ENCODE results near the gene CYFIP2.

CYFIP2 gene

DNA sequence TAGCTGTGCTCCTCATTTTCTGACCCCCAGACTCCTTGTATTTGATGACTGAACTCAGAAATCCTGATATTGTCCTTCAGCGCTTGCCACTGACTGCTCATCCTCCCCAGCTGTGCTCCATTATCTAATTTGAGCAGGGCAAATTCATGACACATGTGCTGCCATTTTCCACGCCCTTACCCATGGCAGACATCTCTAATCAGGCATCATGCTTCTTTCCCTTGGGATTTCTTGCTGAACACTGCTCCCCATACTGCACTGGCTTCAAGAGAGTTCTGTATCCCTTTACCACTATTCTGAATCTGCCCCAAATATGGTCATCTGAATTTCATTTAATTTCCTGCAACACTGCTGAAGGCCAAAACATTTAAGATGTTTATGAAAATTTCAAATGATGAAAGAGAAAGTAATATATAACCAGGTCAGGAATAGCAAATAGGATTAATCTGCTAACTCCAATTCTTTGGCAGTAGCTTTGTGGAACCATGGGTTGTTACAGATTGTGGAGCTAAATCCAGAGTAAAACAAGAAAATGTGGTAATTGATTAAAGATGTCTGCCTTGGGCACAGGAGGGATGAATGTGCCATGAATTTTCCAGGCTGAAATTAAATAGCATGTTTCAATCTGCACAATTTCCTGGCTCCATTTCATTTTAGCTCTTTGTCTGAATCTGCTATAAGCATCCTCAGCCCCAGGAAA, 93.6 kb downstream of the CYFIP2 start:
- Histone ChIP-seq H3K27me3 (ENCODE audit: insufficient read depth, poor library complexity, severe bottlenecking) (no peaks in the 10 kb centered on the region), H3K4me3 (replicated peaks; ENCODE audit: insufficient read depth, low read length) (no peak overlapping the region), H3K27ac (replicated peaks) (no peak overlapping the region)
- no peak for DNase-seq (ENCODE audit: low read depth in 1 of 2, low spot score in 1 of 2)
- TF ChIP-seq POLR2AphosphoS5 (IDR thresholded peaks at IDR 0.05; ENCODE audit: low read depth) (no peak), GABPA (IDR thresholded peaks at IDR 0.05; ENCODE audit: low read depth) (no peak), SPI1 (IDR thresholded peaks at IDR 0.05; ENCODE audit: borderline replicate concordance, low read depth) (no peak)
- TF ChIP-seq, protein P1, sequence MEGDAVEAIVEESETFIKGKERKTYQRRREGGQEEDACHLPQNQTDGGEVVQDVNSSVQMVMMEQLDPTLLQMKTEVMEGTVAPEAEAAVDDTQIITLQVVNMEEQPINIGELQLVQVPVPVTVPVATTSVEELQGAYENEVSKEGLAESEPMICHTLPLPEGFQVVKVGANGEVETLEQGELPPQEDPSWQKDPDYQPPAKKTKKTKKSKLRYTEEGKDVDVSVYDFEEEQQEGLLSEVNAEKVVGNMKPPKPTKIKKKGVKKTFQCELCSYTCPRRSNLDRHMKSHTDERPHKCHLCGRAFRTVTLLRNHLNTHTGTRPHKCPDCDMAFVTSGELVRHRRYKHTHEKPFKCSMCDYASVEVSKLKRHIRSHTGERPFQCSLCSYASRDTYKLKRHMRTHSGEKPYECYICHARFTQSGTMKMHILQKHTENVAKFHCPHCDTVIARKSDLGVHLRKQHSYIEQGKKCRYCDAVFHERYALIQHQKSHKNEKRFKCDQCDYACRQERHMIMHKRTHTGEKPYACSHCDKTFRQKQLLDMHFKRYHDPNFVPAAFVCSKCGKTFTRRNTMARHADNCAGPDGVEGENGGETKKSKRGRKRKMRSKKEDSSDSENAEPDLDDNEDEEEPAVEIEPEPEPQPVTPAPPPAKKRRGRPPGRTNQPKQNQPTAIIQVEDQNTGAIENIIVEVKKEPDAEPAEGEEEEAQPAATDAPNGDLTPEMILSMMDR (IDR thresholded peaks at IDR 0.05; ENCODE audit: insufficient read depth, low read length) = no peak
- TF ChIP-seq, protein P2, sequence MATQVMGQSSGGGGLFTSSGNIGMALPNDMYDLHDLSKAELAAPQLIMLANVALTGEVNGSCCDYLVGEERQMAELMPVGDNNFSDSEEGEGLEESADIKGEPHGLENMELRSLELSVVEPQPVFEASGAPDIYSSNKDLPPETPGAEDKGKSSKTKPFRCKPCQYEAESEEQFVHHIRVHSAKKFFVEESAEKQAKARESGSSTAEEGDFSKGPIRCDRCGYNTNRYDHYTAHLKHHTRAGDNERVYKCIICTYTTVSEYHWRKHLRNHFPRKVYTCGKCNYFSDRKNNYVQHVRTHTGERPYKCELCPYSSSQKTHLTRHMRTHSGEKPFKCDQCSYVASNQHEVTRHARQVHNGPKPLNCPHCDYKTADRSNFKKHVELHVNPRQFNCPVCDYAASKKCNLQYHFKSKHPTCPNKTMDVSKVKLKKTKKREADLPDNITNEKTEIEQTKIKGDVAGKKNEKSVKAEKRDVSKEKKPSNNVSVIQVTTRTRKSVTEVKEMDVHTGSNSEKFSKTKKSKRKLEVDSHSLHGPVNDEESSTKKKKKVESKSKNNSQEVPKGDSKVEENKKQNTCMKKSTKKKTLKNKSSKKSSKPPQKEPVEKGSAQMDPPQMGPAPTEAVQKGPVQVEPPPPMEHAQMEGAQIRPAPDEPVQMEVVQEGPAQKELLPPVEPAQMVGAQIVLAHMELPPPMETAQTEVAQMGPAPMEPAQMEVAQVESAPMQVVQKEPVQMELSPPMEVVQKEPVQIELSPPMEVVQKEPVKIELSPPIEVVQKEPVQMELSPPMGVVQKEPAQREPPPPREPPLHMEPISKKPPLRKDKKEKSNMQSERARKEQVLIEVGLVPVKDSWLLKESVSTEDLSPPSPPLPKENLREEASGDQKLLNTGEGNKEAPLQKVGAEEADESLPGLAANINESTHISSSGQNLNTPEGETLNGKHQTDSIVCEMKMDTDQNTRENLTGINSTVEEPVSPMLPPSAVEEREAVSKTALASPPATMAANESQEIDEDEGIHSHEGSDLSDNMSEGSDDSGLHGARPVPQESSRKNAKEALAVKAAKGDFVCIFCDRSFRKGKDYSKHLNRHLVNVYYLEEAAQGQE (IDR thresholded peaks at IDR 0.05; ENCODE audit: insufficient replicate concordance, low read depth) = no peak

DNA sequence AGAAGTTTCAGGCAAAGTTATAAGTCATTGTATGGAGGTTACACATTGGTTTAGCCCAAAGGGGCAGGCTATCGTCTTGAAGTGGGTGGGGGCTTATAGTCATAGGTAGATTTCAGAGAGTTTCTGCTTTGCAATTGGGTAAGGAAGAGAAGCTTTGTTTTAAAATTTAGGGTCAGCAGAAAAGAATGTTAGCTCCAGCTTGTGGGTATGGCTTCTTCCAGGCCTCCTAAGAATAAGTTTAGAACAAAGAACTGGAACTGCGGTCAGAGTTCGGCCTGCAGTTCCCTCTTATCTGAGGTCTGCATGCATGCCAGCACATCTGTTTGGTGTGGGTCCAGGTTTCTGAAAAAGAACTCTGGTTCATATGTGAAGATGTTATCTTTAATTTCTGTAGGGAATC, 96.1 kb downstream of the CYFIP2 start:
- TF ChIP-seq, protein P1 (IDR thresholded peaks at IDR 0.05; ENCODE audit: insufficient read depth, low read length) = no peak
- TF ChIP-seq GABPA (IDR thresholded peaks at IDR 0.05; ENCODE audit: low read depth) = no peak

DNA sequence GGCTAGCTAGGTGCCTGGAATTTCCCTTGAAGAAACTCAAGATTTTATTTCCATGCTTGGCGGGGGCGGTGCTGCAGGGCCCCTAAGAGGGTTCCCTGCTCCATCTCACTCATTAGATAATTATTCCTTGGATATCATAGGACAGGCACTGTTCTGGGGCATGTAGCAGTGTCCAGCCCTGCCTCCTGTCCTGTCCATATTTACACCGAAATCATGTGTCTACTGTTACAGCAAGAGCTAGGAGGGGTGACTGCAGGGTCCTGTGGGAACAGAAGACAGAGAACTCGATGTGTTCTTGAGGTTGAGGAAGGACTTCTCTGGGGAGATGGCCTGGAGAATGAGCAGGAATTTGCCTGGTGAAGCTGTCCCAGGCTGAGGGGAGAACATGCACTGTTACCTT, 96.6 kb downstream of the CYFIP2 start:
- no peak overlapping the region for H3K27ac ChIP-seq (replicated peaks)
- H3K27me3 ChIP-seq (ENCODE audit: insufficient read depth, poor library complexity, severe bottlenecking) = no peaks in the 10 kb centered on the region
- DNase-seq (ENCODE audit: low read depth in 1 of 2, low spot score in 1 of 2) = no peak
- TF ChIP-seq SPI1 (IDR thresholded peaks at IDR 0.05; ENCODE audit: borderline replicate concordance, low read depth) (no peak), POLR2AphosphoS5 (IDR thresholded peaks at IDR 0.05; ENCODE audit: low read depth) (no peak), GABPA (IDR thresholded peaks at IDR 0.05; ENCODE audit: low read depth) (no peak)
- TF ChIP-seq, protein P1 (IDR thresholded peaks at IDR 0.05; ENCODE audit: insufficient read depth, low read length) = no peak
- no peak overlapping the region for H3K4me3 ChIP-seq (replicated peaks; ENCODE audit: insufficient read depth, low read length)

More for the DNA sequence above, 96.1 kb downstream of the CYFIP2 start:
- Histone ChIP-seq H3K27me3 (ENCODE audit: insufficient read depth, poor library complexity, severe bottlenecking) (no peaks in the 10 kb centered on the region), H3K27ac (replicated peaks) (no peak overlapping the region), H3K4me3 (replicated peaks; ENCODE audit: insufficient read depth, low read length) (no peak overlapping the region)
- DNase-seq (ENCODE audit: low read depth in 1 of 2, low spot score in 1 of 2) = no peak

DNA sequence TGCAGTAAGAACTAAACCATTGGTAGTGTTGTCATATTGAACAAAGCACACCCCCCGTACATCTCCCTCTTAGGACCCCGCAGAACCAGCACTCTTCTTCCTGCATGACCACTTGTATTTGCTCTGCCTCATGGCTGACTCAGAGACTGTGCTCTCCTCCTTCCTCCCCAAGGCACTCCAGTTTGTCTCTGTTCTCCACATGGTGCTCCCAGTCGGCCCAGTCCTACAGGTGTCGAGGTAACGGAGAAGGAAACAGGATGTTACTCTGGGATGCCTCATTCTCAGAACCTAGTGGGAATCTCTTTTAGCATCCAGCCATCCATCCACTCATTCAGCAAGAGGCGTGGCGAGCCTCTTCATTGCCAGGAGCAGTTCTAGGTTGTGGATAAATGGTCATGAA, 97.1 kb downstream of the CYFIP2 start:
- no peak overlapping the region for H3K27ac ChIP-seq (replicated peaks)
- no peak for DNase-seq (ENCODE audit: low read depth in 1 of 2, low spot score in 1 of 2)
- TF ChIP-seq POLR2AphosphoS5 (IDR thresholded peaks at IDR 0.05; ENCODE audit: low read depth) (no peak), GABPA (IDR thresholded peaks at IDR 0.05; ENCODE audit: low read depth) (no peak), SPI1 (IDR thresholded peaks at IDR 0.05; ENCODE audit: borderline replicate concordance, low read depth) (no peak)
- TF ChIP-seq, protein P1 (IDR thresholded peaks at IDR 0.05; ENCODE audit: insufficient read depth, low read length) = no peak
- TF ChIP-seq, protein P2 (IDR thresholded peaks at IDR 0.05; ENCODE audit: insufficient replicate concordance, low read depth) = no peak
- H3K4me3 ChIP-seq (replicated peaks; ENCODE audit: insufficient read depth, low read length) = no peak overlapping the region
- H3K27me3 ChIP-seq (ENCODE audit: insufficient read depth, poor library complexity, severe bottlenecking) = no peaks in the 10 kb centered on the region

Measured in HL-60 (cell line).